ENCODE results near the gene CHSY1.

The CHSY1 gene

GRCh38 chr15:101213147-101213546, 38.7 kb downstream of the CHSY1 start:
- no peak for DNase-seq

- no peak for DNase-seq
These were observed 40.0 kb downstream of the CHSY1 start for GRCh38 chr15:101211897-101212296.

- no peak for DNase-seq
These were observed 41.4 kb downstream of the CHSY1 start for GRCh38 chr15:101210466-101210865.

GRCh38 chr15:101210058-101210457, 41.8 kb downstream of the CHSY1 start:
- no peak for DNase-seq

GRCh38 chr15:101209285-101209845, 42.5 kb downstream of the CHSY1 start:
- no peak for DNase-seq

GRCh38 chr15:101207867-101208288, 44.0 kb downstream of the CHSY1 start:
- DNase-seq: peak in 1 of 56 donors; percentile 31

- peak in 7 of 56 donors; percentile 19 to 42 (median 27) for DNase-seq
These were observed 45.7 kb downstream of the CHSY1 start for GRCh38 chr15:101206176-101206591.

- DNase-seq: no peak
These were observed 46.9 kb downstream of the CHSY1 start for GRCh38 chr15:101204739-101205535.

GRCh38 chr15:101203607-101204189, 48.1 kb downstream of the CHSY1 start:
- no peak for DNase-seq

GRCh38 chr15:101203029-101203573, 48.7 kb downstream of the CHSY1 start:
- DNase-seq: no peak

- DNase-seq: peak in 41 of 56 donors; percentile 24 to 76 (median 57)
These were observed 50.3 kb downstream of the CHSY1 start for GRCh38 chr15:101201411-101202174.

GRCh38 chr15:101200181-101200580, 51.7 kb downstream of the CHSY1 start:
- no peak for DNase-seq

GRCh38 chr15:101198800-101199199, 53.0 kb downstream of the CHSY1 start:
- DNase-seq: no peak

GRCh38 chr15:101198031-101198575, 53.7 kb downstream of the CHSY1 start:
- DNase-seq: no peak

- no peak for DNase-seq
These were observed 57.2 kb downstream of the CHSY1 start for GRCh38 chr15:101194546-101195125.

- no peak for DNase-seq
These were observed 57.9 kb downstream of the CHSY1 start for GRCh38 chr15:101193806-101194545.

GRCh38 chr15:101193120-101193644, 58.7 kb downstream of the CHSY1 start:
- peak in 12 of 56 donors; percentile 16 to 57 (median 45) for DNase-seq

GRCh38 chr15:101192081-101192480, 59.8 kb downstream of the CHSY1 start:
- DNase-seq: no peak

- DNase-seq: no peak
These were observed 60.6 kb downstream of the CHSY1 start for GRCh38 chr15:101191242-101191641.

- DNase-seq: no peak
These were observed 61.7 kb downstream of the CHSY1 start for GRCh38 chr15:101190092-101190595.

All from amygdala (tissue), 56 donors.